ENCODE data around the gene TAF5L. TPM values are rescaled to one million over a fixed set of nuclear protein-coding genes. Genes with fewer than 3 reads are reported as not detected.

TAF5L gene
- total and polyA plus RNA-seq, 2 experiments from 2014 or later: 2.6 to 13.2 TPM

- 97 to 100% methylated on average over 4 of the region's 4 CpGs for WGBS, 2 experiments (ENCODE audit: low coverage in 1 of 2, low lambda C conversion rate in 2 of 2, missing lambda C conversion rate in 2 of 2)
- peaks cover 16% of the 10 kb centered on the region for H3K36me3 ChIP-seq (ENCODE audit: low read depth)
- no peak overlapping the region for H3K9ac ChIP-seq
- H4K20me1 ChIP-seq (ENCODE audit: insufficient read depth): no peaks in the 10 kb centered on the region
- no peak overlapping the region for H3K4me2 ChIP-seq (ENCODE audit: unreplicated experiment)
- no peak overlapping the region for H3K4me3 ChIP-seq
- no peak for TF ChIP-seq EZH2 (IDR thresholded peaks at IDR 0.05; ENCODE audit: insufficient read depth, poor library complexity, severe bottlenecking)
- TF ChIP-seq EZH2phosphoT487 (IDR thresholded peaks at IDR 0.05; ENCODE audit: insufficient read depth, low read depth): no peak
- no peak for DNase-seq
- no peaks in the 10 kb centered on the region for H3K9me2 ChIP-seq (ENCODE audit: insufficient read depth)
- H3K9me3 ChIP-seq (ENCODE audit: low read depth): no peaks in the 10 kb centered on the region
- no peaks in the 10 kb centered on the region for H3F3A ChIP-seq (ENCODE audit: insufficient read depth)
- H3K27ac ChIP-seq: no peak overlapping the region
- H3K79me2 ChIP-seq (ENCODE audit: insufficient read depth): no peaks in the 10 kb centered on the region
- in situ Hi-C loops (cut with MboI): no loop called here
- no peaks in the 10 kb centered on the region for H3K27me3 ChIP-seq (replicated peaks; ENCODE audit: insufficient read depth)
- no peak overlapping the region for H2AFZ ChIP-seq
- no peaks in the 10 kb centered on the region for H3K4me1 ChIP-seq (ENCODE audit: insufficient read depth)
Measured at GRCh38 chr1:229648406-229648805, 22.5 kb upstream of the TAF5L start.

- DNase-seq: no peak
- Histone ChIP-seq H3K27me3 (replicated peaks; ENCODE audit: insufficient read depth) (no peaks in the 10 kb centered on the region), H3K79me2 (ENCODE audit: insufficient read depth) (peaks cover 14% of the 10 kb centered on the region), H3K4me1 (ENCODE audit: insufficient read depth) (no peaks in the 10 kb centered on the region), H3K4me3 (no peak overlapping the region), H3F3A (ENCODE audit: insufficient read depth) (no peaks in the 10 kb centered on the region), H2AFZ (no peak overlapping the region), H3K9me2 (ENCODE audit: insufficient read depth) (no peaks in the 10 kb centered on the region), H3K9me3 (ENCODE audit: low read depth) (no peaks in the 10 kb centered on the region), H3K9ac (no peak overlapping the region), H3K4me2 (ENCODE audit: unreplicated experiment) (no peak overlapping the region), H3K36me3 (ENCODE audit: low read depth) (peaks cover 16% of the 10 kb centered on the region), H3K27ac (no peak overlapping the region), H4K20me1 (ENCODE audit: insufficient read depth) (no peaks in the 10 kb centered on the region)
- WGBS, 2 experiments (ENCODE audit: low coverage in 1 of 2, low lambda C conversion rate in 2 of 2, missing lambda C conversion rate in 2 of 2): 90 to 92% methylated on average over 15 of the region's 15 CpGs
- no peak for TF ChIP-seq EZH2 (IDR thresholded peaks at IDR 0.05; ENCODE audit: insufficient read depth, poor library complexity, severe bottlenecking)
- TF ChIP-seq EZH2phosphoT487 (IDR thresholded peaks at IDR 0.05; ENCODE audit: insufficient read depth, low read depth): no peak
- in situ Hi-C loops (cut with MboI): no loop called here
Measured at GRCh38 chr1:229645324-229645993, 19.5 kb upstream of the TAF5L start.

DNA sequence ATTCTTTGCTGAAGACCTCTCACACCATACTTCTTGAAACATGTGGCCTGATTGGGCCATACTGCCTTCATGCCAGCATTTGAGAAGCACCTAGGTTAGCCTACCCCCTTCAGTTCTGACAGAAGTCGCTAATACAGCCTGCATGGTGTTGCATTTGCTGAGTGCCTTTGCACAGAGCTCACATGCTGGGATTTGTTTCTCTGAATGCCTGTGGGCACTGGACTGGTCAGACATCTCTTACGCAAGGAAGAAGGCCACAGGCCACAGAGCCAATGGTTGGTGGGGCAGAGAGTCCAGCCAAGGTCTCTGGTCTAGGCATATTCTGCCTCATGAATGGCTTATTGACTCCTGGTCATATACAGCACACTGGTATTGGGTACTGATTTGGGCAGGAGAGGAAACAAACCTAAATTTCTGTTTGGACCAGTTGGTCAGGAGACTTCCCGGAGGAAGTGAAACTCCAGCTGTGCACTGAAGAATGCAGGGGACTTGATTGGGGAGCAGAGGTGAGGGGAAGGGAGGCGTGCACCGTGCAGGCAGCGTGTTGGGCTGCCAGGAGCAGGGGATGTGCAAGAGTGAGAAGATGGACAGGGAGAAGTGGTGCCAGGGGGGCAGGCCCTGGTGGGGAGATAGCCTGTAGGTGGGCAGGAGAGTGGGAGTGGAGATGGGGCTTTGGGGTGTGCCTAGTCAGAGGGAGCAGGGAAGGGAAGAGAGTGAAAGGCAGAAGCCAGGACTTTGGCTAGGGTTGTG, 18.2 kb upstream of the TAF5L start:
- in situ Hi-C loops (cut with MboI): no loop called here
- no peaks in the 10 kb centered on the region for H3K27me3 ChIP-seq (replicated peaks; ENCODE audit: insufficient read depth)

DNA sequence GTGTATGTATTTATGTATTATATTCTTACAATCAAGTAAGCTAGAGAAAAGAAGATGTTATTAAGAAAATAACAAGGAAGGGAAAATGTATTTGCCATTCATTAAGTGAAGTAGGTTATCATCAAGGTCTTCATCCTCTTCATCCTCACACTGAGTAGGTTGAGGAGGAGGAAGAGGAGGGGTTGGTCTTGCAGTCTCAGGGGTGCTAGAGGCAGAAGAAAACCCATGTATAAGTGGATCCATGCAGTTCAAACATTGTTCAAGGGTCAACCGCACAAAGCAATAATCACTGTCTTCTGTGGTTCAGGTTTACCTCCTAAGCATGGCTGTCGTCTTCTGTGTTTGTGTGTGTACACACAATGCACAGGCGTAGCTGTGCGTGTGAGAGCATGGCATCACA, 17.0 kb upstream of the TAF5L start:
- DNase-seq: no peak
- TF ChIP-seq EZH2phosphoT487 (IDR thresholded peaks at IDR 0.05; ENCODE audit: insufficient read depth, low read depth) (no peak), EZH2 (IDR thresholded peaks at IDR 0.05; ENCODE audit: insufficient read depth, poor library complexity, severe bottlenecking) (no peak)
- no peaks in the 10 kb centered on the region for H3K4me1 ChIP-seq (ENCODE audit: insufficient read depth)
- no peak overlapping the region for H3K4me2 ChIP-seq (ENCODE audit: unreplicated experiment)
- H3K27ac ChIP-seq: no peak overlapping the region
- H3K9me2 ChIP-seq (ENCODE audit: insufficient read depth): no peaks in the 10 kb centered on the region
- H3K27me3 ChIP-seq (replicated peaks; ENCODE audit: insufficient read depth): no peaks in the 10 kb centered on the region
- in situ Hi-C loops (cut with MboI): no loop called here
- no peaks in the 10 kb centered on the region for H3K9me3 ChIP-seq (ENCODE audit: low read depth)
- 99% methylated on average over 4 of the region's 4 CpGs for WGBS, 2 experiments (ENCODE audit: low coverage in 1 of 2, low lambda C conversion rate in 2 of 2, missing lambda C conversion rate in 2 of 2)
- H4K20me1 ChIP-seq (ENCODE audit: insufficient read depth): no peaks in the 10 kb centered on the region
- H3K79me2 ChIP-seq (ENCODE audit: insufficient read depth): peaks cover 33% of the 10 kb centered on the region
- H3K4me3 ChIP-seq: no peak overlapping the region
- no peaks in the 10 kb centered on the region for H3F3A ChIP-seq (ENCODE audit: insufficient read depth)
- H3K9ac ChIP-seq: no peak overlapping the region
- no peak overlapping the region for H2AFZ ChIP-seq
- peaks cover 4% of the 10 kb centered on the region for H3K36me3 ChIP-seq (ENCODE audit: low read depth)

More for the DNA sequence above, 18.2 kb upstream of the TAF5L start:
- TF ChIP-seq EZH2 (IDR thresholded peaks at IDR 0.05; ENCODE audit: insufficient read depth, poor library complexity, severe bottlenecking): no peak
- no peaks in the 10 kb centered on the region for H4K20me1 ChIP-seq (ENCODE audit: insufficient read depth)
- H3K9me3 ChIP-seq (ENCODE audit: low read depth): no peaks in the 10 kb centered on the region
- H2AFZ ChIP-seq: no peak overlapping the region
- H3K36me3 ChIP-seq (ENCODE audit: low read depth): peaks cover 13% of the 10 kb centered on the region
- no peaks in the 10 kb centered on the region for H3F3A ChIP-seq (ENCODE audit: insufficient read depth)
- peaks cover 27% of the 10 kb centered on the region for H3K79me2 ChIP-seq (ENCODE audit: insufficient read depth)
- H3K4me2 ChIP-seq (ENCODE audit: unreplicated experiment): no peak overlapping the region
- H3K9me2 ChIP-seq (ENCODE audit: insufficient read depth): no peaks in the 10 kb centered on the region
- 90 to 94% methylated on average over 6 of the region's 6 CpGs for WGBS, 2 experiments (ENCODE audit: low coverage in 1 of 2, low lambda C conversion rate in 2 of 2, missing lambda C conversion rate in 2 of 2)
- no peaks in the 10 kb centered on the region for H3K4me1 ChIP-seq (ENCODE audit: insufficient read depth)
- DNase-seq: no peak
- H3K4me3 ChIP-seq: no peak overlapping the region
- H3K9ac ChIP-seq: no peak overlapping the region
- no peak overlapping the region for H3K27ac ChIP-seq
